Renal cortex interstitium (tissue), 15 donors: ENCODE results near the gene RASSF4. TPM values are rescaled to one million over a fixed set of nuclear protein-coding genes. Genes with fewer than 3 reads are reported as not detected.

Experiments
- DNase-seq, 11 donors: peaks; one replicate each; pipeline ENCODE4 v3.0.0-alpha.2; 2013; ENCODE audit warnings: low read depth in 9 of 11, low spot score in 4 of 11; ENCODE audit errors: extremely low read depth in 1 of 11
- long read RNA-seq, 16 experiments: transcript quantifications; one replicate each; lab custom pipeline, GENCODE V29; 2026
- polyA plus RNA-seq, 3 donors: library from polyadenylated mRNA; unstranded; fragments of 120-200 nt; gene quantifications; one replicate each; pipeline ENCODE4 v1.2.1, GENCODE V29; 2013; ENCODE audit not compliant: insufficient read length in 3 of 3

Gene RASSF4, protein sequence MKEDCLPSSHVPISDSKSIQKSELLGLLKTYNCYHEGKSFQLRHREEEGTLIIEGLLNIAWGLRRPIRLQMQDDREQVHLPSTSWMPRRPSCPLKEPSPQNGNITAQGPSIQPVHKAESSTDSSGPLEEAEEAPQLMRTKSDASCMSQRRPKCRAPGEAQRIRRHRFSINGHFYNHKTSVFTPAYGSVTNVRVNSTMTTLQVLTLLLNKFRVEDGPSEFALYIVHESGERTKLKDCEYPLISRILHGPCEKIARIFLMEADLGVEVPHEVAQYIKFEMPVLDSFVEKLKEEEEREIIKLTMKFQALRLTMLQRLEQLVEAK
- 10 to 100 TPM; 25.2 to 40.8 (median 26.8) TPM for polyA plus RNA-seq
- long read RNA-seq, donor 1, partial matches to known transcripts: 0 of 4 reads
- long read RNA-seq, donor 1, other reads (novel, unspliced or antisense): 0 of 4 reads
- long read RNA-seq, donor 2, partial matches to known transcripts: 15 of 19 reads
- long read RNA-seq, donor 2, other reads (novel, unspliced or antisense): 0 of 19 reads
- long read RNA-seq, donor 3, partial matches to known transcripts: 31 of 34 reads
- long read RNA-seq, donor 3, other reads (novel, unspliced or antisense): 0 of 34 reads
- long read RNA-seq, donor 4, full-length matches to known transcripts: 13 of 13 reads
- long read RNA-seq, donor 4, partial matches to known transcripts: 0 of 13 reads
- long read RNA-seq, donor 4, other reads (novel, unspliced or antisense): 0 of 13 reads
- long read RNA-seq, donor 5: 0 reads
- long read RNA-seq, donor 6, full-length matches to known transcripts: 9 of 22 reads
- long read RNA-seq, donor 6, partial matches to known transcripts: 13 of 22 reads
- long read RNA-seq, donor 6, other reads (novel, unspliced or antisense): 0 of 22 reads
- long read RNA-seq, donor 7, full-length matches to known transcripts: 4 of 4 reads
- long read RNA-seq, donor 7, partial matches to known transcripts: 0 of 4 reads
- long read RNA-seq, donor 7, other reads (novel, unspliced or antisense): 0 of 4 reads
- long read RNA-seq, donor 8, full-length matches to known transcripts: 9 of 9 reads
- long read RNA-seq, donor 8, partial matches to known transcripts: 0 of 9 reads
- long read RNA-seq, donor 8, other reads (novel, unspliced or antisense): 0 of 9 reads
- long read RNA-seq, donor 9, partial matches to known transcripts: 0 of 2 reads
- long read RNA-seq, donor 9, other reads (novel, unspliced or antisense): 0 of 2 reads
- long read RNA-seq, donor 10, full-length matches to known transcripts: 5 of 13 reads
- long read RNA-seq, donor 10, partial matches to known transcripts: 8 of 13 reads
- long read RNA-seq, donor 10, other reads (novel, unspliced or antisense): 0 of 13 reads
- long read RNA-seq, donor 11, transcript RASSF4-201 (11 exons, 3,641 nt): major isoform, 5 of 5 reads
- long read RNA-seq, donor 11, partial matches to known transcripts: 0 of 5 reads
- long read RNA-seq, donor 11, other reads (novel, unspliced or antisense): 0 of 5 reads
- long read RNA-seq, donor 12: 0 reads
- long read RNA-seq, donor 13: 0 reads
- long read RNA-seq, donor 14, partial matches to known transcripts: 0 of 1 reads
- long read RNA-seq, donor 14, other reads (novel, unspliced or antisense): 0 of 1 reads
- long read RNA-seq, donor 15: 0 reads
- long read RNA-seq, donor 16, full-length matches to known transcripts: 15 of 20 reads
- long read RNA-seq, donor 16, partial matches to known transcripts: 5 of 20 reads
- long read RNA-seq, donor 16, other reads (novel, unspliced or antisense): 0 of 20 reads

- DNase-seq: peak in 9 of 11 donors; percentile 57 to 85 (median 78)
These were observed at the start of gene RASSF4 for GRCh38 chr10:44959247-44960087. Gene RASSF4 (plus strand): TSS chr10:44959802. CDS start chr10:44970203, 10,401 bp downstream.

GRCh38 chr10:44909910-44910309 lies 49.7 kb upstream of the RASSF4 start:
- no peak for DNase-seq

GRCh38 chr10:44910602-44911001 lies 49.0 kb upstream of the RASSF4 start:
- no peak for DNase-seq

- peak in 7 of 11 donors; percentile 43 to 86 (median 77) for DNase-seq
These were observed 48.5 kb upstream of the RASSF4 start, which contains the start of gene TMEM72 for GRCh38 chr10:44911081-44911540. Gene TMEM72 (plus strand): TSS chr10:44911337. CDS start chr10:44911513, 176 bp downstream.

DNA sequence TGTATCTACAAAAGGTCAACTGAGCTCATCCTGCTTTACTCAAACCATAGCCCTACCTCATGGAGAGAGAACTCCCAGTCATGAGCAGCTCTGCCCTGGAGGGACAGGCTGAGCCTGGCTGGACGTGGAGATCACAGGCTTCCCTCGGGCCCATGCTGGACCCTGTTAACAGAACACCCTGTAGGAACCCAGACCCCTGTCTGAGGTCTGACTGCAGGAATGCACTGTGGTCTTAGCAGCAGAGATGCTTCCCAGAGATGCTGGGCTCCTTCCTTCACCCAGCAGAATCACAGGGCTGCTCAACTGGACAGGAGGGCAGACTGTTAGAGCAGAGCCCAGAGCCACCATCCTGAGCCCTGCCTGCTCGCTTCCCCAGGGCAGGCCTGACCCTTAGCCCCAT lies 47.7 kb upstream of the RASSF4 start:
- DNase-seq: no peak

- peak in 2 of 11 donors; percentile 45 to 54 for DNase-seq
These were observed 46.1 kb upstream of the RASSF4 start for GRCh38 chr10:44913350-44914081.

DNA sequence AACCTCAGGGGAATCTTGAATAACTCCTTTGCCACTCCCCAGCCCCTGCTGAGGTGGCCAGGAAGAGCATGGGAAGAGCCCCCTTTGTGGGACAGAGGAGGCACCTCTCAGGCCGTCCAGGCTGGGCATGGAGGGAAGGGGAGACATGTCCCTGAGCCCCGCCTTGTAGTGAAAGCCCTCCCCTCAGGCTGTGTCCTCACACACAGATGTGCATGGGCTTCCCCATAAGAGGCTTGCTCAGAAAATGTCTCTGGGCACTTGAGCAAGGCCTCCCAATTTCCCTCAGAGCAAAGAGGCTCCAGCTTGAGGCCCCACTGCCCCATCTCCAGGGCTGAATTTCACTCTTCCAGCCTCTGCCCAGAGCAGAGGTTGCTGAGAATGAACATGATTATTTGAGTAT lies 44.7 kb upstream of the RASSF4 start:
- no peak for DNase-seq

GRCh38 chr10:44916429-44916828 lies 43.2 kb upstream of the RASSF4 start:
- peak in 1 of 11 donors; percentile 52 for DNase-seq

- no peak for DNase-seq
These were observed 41.8 kb upstream of the RASSF4 start for GRCh38 chr10:44917848-44918247.

- no peak for DNase-seq
These were observed 39.4 kb upstream of the RASSF4 start for GRCh38 chr10:44920252-44920651.

DNA sequence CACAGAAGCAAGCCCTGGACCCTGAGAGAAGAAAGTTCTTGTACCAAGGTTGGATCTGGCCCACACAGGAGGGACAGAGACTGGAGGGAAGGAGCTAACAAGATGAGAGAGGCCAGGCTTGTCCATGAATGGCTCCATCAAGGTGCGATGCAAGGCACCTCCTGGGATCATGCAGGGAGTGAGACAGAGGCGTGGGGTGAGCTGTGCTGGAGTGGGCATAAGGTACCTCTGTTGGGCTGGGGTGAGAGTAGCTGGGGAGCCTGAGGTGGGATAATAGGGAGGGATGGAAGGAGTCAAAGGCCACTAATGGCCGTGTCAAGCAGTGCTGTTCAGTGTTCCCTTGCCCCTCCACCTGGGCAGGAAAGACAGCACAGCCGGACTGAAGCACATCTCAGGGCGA lies 38.5 kb upstream of the RASSF4 start:
- DNase-seq: no peak

GRCh38 chr10:44921506-44921905 lies 38.1 kb upstream of the RASSF4 start:
- DNase-seq: no peak

- no peak for DNase-seq
These were observed 37.6 kb upstream of the RASSF4 start for GRCh38 chr10:44922021-44922420.

- no peak for DNase-seq
These were observed 36.6 kb upstream of the RASSF4 start for GRCh38 chr10:44922796-44923545.

- DNase-seq: no peak
These were observed 36.0 kb upstream of the RASSF4 start for GRCh38 chr10:44923611-44924010.
